Liver (tissue), 3 donors: ENCODE results near the gene SNRK.

Source experiments
- HNF4G ChIP-seq: IDR thresholded peaks from 2 replicates; pipeline ENCODE4 v1.6.1; 2016; ENCODE audit warnings: antibody characterized with exemption
- JUND ChIP-seq, 2 donors: IDR thresholded peaks; 2 replicates each; pipeline ENCODE4 v1.6.1; 2016; ENCODE audit warnings: antibody characterized with exemption in 2 of 2
- NR2F2 ChIP-seq: IDR thresholded peaks from 2 replicates; pipeline ENCODE4 v1.6.1; 2016; ENCODE audit warnings: antibody characterized with exemption
- RAD21 ChIP-seq, 2 donors: IDR thresholded peaks; 2 replicates each; pipeline ENCODE4 v1.6.1; 2016; ENCODE audit warnings: antibody characterized with exemption in 2 of 2, mild to moderate bottlenecking in 2 of 2
- YY1 ChIP-seq: IDR thresholded peaks from 2 replicates; pipeline ENCODE4 v1.6.1; 2016; ENCODE audit warnings: antibody characterized with exemption, mild to moderate bottlenecking
- TF ChIP-seq, protein P1 (sequence below): fragments of 150-350 bp; IDR thresholded peaks from 2 replicates; pipeline ENCODE4 v1.5.1; 2017; ENCODE audit warnings: improper control_type of control experiment, low read depth, low read length; ENCODE audit not compliant: missing input control
- TF ChIP-seq, protein P2 (sequence below): IDR thresholded peaks from 2 replicates; pipeline ENCODE4 v1.6.1; 2016; ENCODE audit warnings: antibody characterized with exemption
- donor health status: healthy.
- donor health status: healthy.

DNA sequence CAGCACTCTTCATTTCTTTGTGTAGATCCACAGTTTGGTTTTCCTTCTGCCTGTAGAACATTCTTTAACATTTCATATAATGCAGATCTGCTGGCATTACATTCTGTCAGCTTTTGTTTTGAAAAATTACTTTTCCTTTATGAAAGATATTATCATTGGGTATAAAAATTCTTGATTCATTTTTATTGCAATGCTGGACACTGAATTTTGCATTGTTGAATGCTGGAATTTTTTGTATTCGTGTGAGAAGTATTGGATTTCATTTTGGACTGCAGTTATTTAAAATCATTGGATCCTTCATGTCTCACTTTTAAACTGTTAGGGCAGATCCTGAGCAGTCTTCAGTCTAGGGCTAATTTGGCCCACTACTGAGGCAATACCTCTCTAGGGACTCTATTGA lies 67.1 kb downstream of the SNRK start:
- TF ChIP-seq RAD21 (IDR thresholded peaks at IDR 0.05) (no peak), JUND (IDR thresholded peaks at IDR 0.05) (no peak), YY1 (no peak), HNF4G (no peak), NR2F2 (no peak)
- TF ChIP-seq, protein P1, sequence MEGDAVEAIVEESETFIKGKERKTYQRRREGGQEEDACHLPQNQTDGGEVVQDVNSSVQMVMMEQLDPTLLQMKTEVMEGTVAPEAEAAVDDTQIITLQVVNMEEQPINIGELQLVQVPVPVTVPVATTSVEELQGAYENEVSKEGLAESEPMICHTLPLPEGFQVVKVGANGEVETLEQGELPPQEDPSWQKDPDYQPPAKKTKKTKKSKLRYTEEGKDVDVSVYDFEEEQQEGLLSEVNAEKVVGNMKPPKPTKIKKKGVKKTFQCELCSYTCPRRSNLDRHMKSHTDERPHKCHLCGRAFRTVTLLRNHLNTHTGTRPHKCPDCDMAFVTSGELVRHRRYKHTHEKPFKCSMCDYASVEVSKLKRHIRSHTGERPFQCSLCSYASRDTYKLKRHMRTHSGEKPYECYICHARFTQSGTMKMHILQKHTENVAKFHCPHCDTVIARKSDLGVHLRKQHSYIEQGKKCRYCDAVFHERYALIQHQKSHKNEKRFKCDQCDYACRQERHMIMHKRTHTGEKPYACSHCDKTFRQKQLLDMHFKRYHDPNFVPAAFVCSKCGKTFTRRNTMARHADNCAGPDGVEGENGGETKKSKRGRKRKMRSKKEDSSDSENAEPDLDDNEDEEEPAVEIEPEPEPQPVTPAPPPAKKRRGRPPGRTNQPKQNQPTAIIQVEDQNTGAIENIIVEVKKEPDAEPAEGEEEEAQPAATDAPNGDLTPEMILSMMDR = no peak
- TF ChIP-seq, protein P2, sequence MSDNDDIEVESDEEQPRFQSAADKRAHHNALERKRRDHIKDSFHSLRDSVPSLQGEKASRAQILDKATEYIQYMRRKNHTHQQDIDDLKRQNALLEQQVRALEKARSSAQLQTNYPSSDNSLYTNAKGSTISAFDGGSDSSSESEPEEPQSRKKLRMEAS = no peak
